SIG-M5 treated with dmso at 0.1 percent for 504 hours (cell line): ENCODE results near the gene CHSY3.

Experiments
- DNase-seq: peaks from one replicate; lab custom pipeline; 2025; ENCODE audit not compliant: unreplicated experiment; lab: John Stamatoyannopoulos, UW

CHSY3 gene

DNA sequence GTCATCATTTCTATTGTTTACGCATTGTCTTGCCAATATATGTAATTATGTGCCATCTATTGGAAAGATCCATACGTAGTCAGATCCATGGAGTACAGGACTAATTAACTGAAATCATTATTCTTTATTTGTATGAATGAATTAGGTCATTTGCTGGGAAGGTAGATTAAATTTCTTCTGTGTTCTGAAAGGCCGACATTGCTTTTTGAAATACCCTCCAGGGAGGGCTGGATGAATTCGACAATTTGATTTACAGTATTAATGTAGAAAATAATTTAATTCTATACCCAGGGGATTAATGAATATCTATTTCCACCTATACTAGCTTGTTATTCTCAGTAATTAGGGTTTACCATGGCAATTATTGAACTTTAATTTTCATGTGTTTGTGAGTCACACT is 117.6 kb downstream of the CHSY3 start:
- no peak for DNase-seq

- DNase-seq: no peak
These were observed 119.3 kb downstream of the CHSY3 start for GRCh38 chr5:130023604-130024003.

- DNase-seq: no peak
These were observed 119.7 kb downstream of the CHSY3 start for GRCh38 chr5:130024006-130024405.

DNA sequence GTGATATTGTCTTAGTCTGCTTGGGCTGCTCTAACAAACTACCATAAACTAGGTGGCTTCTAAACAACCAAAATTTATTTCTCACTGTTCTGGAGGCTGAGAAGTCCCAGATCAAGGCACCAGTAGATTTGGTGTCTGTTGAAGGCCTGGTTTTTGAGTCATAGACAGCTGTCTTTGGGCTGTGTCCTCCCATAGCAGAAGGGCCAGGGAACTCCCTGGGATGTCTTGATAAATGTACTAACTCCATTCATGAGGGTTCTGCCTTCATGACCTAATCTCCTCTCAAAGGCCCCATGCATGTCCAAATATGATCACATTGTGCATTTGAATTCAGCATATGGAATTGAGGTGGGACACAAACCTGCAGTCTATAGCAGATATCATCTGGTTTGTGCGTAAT is 121.2 kb downstream of the CHSY3 start:
- no peak for DNase-seq

DNA sequence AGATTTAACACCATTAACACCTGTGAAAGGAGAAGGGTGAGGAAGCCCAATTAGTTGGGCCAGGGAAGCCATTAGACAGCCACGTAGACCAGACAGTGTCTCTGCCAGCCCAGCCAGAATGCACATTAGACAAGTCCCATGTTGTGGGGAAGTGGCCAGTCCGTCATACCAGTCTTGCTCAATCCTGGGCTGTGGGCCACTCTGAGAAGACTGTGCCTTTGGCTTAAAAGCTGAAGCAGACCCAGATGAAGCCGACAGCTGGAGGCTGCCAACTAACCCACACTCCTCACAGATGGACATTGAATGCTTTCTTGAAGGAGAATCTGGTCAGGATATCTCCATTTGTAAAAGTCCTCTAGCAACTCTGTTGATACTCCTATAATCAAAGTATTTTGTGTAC is 128.5 kb downstream of the CHSY3 start:
- no peak for DNase-seq

DNA sequence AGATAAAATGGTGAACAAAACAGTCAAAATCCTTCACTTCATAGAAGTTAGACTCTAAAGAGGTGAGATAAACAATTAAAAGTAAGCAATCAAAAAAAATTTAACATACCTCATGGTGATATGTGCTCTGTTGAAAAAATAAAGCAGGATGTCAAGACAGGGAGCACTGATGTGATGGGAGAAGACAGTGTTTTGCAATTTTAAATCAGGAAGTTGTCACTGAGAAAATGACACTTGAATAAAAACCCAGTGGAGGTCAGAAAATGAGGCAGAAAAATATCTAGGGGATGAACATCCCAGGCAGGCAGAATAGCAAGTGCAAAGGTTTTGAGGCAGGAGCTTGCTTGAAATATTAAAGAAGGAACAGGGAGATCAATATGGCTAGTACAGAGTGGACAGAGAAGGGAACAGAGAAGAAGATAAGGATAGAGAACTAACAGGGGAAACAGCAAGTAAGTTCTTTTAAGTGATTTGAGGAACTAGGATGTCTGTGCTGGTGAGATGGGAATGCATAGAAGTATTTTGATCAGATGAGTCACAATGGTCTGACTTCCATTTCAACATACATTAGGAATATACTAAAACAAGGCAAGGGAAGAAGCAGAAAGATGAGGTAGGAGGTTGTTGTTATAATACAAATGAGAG is 130.4 kb downstream of the CHSY3 start:
- DNase-seq: no peak

DNA sequence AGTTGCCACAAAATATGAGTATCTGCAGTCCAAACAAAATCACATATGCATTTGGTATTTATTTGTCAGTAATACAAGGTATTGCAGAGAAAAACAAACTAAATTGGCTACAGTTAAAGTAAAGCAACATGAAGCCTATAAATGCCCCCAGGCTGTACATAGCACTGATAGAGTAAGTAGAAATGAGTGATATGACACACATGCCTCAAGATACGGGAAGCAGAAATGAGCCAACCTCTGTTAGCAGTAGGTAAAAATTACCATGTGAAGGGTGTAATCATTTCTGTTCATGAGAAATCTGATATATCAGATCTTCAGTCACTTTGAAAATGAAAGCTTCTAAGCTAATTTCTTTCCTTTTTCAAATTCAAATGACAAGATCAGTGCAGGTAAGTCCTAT is 131.1 kb downstream of the CHSY3 start:
- no peak for DNase-seq

DNA sequence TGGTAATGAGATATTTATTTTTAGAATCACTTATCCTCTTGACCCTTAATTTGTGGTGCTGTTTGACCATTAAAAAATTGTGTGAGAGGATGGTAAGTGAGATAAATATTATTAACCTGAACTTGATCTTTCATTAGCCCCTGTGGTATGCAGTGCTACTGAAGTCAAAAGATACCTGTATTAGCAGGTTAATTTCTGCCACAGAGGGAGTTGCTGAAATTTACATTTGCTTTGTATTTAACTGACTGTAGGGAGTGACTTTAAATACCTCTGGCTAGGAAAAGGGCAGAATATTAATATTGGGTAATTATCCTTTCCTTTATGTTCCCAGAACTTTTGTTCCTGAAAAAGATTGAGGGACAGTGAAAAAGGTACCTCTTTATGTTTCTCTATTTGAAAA is 133.6 kb downstream of the CHSY3 start:
- DNase-seq: no peak

DNA sequence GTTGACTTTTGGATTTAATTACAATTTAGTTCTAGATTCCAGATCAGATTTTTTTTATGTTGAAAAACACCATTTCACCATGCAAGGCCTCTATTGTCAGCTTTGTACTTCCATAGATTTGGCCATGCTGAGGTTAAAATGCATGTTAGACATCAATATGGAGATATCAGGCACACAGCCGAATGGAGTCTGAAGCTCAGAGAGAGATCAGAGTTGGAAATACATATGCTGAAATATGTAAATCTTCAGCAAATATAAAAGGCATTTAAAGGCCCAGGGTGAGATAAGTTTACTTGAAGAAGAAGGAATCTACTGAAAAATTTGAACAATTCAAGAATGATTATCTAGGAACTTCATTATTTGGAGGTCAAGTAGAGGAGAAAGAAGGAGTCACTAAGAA is 139.6 kb downstream of the CHSY3 start:
- no peak for DNase-seq

GRCh38 chr5:130045334-130045733 is 141.1 kb downstream of the CHSY3 start:
- no peak for DNase-seq

DNA sequence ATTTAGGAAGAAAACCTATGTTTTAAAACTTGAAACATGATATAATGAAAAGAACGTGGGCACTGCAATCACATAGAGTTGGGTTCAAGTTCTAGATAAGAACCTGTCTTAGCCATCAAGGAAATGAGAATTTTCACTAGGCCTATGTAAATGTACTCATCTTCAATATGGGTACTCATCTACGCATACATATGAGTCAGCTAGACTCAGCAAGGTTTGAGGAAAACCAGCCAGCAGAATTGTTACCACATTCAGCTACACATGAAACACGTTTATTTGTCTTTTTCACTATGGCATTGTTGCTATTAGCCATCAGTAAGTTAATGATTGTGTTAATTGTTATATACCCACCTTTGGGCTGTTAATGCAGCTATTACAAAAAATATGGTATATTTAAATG is 146.3 kb downstream of the CHSY3 start:
- no peak for DNase-seq

- no peak for DNase-seq
These were observed 148.5 kb downstream of the CHSY3 start for GRCh38 chr5:130052752-130053151.

DNA sequence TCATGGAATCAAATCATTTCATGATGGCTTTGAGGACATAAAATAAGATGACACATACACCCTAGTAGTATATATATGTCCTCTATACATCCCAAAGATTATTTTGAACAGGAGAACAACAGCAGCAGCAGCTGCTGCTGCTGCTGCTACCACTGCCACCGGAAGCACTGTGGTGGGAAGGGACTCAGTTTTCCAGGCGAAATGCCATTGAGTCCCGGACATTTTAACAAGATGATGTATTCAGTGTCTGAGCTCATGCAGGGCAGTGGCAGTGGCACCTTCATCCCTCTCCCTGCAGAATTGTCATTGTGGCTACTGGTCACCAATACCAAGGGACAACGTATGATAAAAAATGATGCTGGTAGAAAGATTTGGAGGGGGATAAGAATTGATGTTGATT is 151.3 kb downstream of the CHSY3 start:
- no peak for DNase-seq

DNA sequence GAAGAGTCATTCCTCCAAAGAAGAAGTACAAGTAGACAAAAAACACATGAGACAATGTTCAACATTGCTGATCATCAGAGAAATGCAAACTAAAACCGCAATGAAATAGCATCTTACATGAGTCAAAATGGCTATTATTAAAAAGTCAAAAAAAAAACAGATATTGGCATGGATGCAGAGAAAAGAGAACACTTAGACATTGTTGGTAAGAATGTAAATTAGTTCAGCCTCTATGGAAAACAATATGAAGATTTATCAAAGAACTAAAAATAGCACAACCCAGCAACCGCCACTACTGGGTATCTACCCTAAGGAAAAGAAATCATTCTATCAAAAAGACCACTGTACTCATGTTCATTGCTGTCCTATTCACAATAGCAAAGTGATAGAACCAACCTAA is 157.5 kb downstream of the CHSY3 start:
- no peak for DNase-seq

DNA sequence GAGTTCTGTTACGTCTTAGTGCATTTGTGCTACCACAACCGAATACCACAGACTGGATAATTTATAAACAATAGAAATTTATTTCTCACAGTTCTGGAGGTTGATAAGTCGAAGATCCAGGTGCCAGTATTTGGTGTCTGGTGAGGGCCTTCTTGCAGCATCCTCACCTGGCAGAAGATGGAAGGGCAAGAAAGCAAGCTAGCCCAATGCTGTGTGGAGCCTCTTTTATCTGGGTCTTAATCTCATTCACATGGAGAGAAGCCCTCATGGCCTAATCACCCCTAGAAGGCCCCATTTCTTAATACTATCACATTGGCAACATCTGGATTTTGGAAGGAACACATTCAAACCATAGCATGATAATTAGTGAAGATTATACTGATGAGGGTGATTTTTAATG is 159.3 kb downstream of the CHSY3 start:
- no peak for DNase-seq

DNA sequence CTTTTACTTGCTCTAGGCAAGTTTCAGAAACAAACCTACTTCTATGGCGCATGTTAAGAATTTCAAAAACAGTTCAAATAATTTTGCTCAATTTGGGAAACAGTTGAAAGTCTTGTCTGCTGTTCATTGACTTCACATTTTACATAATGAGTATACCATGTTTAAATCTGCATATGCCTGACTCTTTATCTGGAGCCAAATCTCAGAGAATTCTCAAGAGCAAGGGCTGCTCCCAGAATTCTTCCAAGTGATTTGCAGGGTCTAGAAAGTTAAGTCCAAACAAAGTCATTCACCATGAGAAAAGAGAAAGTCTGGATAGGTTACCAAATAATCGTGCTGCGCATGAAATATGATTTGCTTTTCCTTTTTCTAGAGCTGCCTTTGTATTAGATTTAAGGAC is 160.2 kb downstream of the CHSY3 start:
- DNase-seq: no peak

DNA sequence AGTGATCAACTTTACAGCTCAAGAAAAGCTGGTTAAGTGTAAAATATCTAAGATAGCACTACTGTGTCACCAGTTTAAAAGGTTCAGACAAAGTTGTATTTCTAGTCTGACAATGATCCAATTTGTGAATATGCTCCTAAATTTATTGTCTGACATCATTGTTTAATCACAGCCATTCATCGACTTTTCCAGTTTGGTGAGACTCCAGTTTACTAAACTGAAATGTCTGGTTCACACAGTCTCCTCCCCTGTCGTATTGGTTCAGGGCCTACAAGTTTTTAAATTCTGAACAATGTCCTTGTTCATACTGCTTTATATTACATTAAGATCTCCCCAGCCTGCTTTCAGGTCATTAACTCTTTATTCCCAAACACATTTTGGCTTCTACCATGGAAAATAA is 161.4 kb downstream of the CHSY3 start:
- no peak for DNase-seq

GRCh38 chr5:130066644-130067043 is 162.4 kb downstream of the CHSY3 start:
- DNase-seq: no peak

GRCh38 chr5:130067364-130067763 is 163.1 kb downstream of the CHSY3 start:
- DNase-seq: no peak

DNA sequence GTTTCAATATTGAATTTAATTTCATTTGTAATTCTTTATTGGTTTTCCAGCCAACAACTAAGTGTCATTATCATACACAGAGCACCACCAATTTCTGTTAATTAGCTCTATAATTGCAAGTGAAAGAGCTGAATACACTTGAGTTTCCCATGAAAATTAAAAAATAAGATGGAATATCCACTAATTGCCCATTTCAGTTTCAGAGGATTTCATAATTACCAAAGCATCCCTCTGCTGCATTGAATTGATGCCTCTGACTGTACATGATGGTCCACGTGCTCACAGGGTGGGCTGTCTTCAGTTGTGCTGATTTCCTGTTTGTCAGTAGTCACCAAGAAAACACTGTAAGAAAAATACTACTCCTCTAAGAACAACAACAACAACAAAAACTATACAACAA is 163.8 kb downstream of the CHSY3 start:
- no peak for DNase-seq

GRCh38 chr5:130068988-130069387 is 164.7 kb downstream of the CHSY3 start:
- DNase-seq: no peak

GRCh38 chr5:130074820-130075219 is 170.6 kb downstream of the CHSY3 start:
- DNase-seq: no peak

- DNase-seq: no peak
These were observed 172.7 kb downstream of the CHSY3 start for GRCh38 chr5:130077007-130077406.

- DNase-seq: no peak
These were observed 174.4 kb downstream of the CHSY3 start for GRCh38 chr5:130078661-130079060.
